ENCODE results near the gene ELF2.
"Not testable (repeated sequence)": the region's sequence is repeated elsewhere in the genome, so short reads cannot be mapped to it uniquely, and the experiment has no call there.

ELF2 gene

DNA sequence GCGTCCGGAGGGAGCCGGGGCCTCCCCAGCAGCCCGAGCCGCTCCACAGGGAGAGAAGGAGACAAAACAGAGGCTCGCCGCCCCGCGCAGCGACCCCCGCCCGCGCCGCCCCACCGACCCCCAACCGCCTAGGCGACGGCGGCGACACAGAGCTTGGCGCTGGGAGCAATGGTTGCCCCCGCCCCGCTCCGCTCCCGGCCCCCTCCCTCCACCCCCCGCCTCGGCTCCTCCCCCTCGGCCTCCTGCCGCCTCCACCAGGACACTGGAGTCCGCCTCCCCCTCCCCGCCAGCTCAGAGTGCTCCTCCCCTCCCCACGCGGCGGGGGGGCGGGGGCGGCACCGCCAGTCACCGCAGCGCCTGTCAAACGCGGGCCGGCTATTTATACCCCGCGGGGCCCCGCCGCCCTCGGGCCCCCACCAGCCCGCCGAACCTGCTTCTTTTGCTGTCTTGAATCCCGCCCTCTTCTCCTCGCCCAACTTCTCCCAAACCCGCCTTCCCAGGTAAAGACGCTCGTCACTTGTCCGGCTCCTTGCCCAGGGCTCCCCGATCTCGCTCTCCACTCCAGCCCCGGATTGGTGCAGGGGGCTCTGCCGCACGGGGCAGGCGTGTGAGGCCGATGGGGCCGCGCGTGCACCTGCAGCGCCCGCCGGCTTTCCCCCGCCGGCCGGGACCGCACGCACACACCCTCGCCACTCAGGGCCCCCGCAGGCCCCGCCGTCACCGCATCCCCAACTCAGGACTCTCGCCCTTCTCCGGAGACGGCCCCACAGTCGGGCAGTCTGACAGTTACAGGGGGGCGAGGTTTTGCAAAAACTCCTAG is at the start of gene ELF2:
ELF2 (minus strand) TSS at position 170 of the 820 bp plus-strand sequence. CDS start 39,517 bp downstream, outside the sequence.
- DNase-seq (ENCODE audit: low spot score), result peak; percentile 98

DNA sequence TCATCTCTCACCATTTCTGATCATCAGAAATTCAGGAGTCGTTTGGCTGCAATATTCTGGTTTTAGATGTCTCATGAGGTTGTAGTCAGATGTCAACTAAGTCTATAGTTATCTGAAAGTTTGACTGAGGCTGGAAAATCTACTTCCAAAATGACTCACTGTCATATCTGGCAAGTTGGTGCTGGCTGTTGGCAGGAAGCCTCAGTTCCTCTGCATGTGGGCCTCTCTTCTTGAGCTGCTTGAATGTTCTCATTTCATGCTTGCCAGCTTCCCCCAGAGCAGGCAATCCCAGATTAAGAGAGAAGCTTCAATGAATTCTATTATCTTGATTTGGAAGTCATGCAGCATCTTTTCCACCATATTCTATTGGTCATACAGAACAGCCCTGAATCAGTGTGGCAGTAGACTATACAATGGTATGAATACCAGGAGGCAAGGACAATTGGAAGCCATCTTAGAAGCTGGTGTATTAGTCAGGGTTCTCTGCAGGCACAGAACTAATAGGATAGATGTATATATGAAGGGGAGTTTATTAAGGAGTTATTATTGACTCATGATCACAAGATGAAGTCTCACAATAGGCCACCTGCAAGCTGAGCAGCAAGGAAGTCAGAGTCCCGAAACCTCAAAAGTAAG is 46.8 kb upstream of the ELF2 start:
- peak; percentile 20 for DNase-seq (ENCODE audit: low spot score)

DNA sequence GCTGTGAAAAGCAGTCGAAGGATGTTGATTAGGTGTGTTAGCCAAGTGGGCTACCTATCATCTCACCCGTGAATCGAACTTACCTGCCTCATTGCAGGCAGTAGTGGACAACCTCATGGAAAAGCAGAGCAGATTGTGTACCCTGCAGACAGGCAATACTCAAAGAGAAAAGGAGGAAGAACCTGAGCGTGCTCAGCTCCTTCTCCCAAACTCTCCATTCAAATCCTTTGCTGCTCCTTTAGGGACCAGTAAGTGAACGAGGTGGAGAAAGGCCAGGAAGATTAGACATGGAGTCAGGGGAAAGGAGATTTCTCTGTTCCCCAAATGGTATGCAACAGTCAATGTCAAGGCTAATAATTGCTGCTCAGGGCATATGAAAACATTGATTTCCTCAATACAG is 45.2 kb upstream of the ELF2 start:
- DNase-seq (ENCODE audit: low spot score), result no peak

DNA sequence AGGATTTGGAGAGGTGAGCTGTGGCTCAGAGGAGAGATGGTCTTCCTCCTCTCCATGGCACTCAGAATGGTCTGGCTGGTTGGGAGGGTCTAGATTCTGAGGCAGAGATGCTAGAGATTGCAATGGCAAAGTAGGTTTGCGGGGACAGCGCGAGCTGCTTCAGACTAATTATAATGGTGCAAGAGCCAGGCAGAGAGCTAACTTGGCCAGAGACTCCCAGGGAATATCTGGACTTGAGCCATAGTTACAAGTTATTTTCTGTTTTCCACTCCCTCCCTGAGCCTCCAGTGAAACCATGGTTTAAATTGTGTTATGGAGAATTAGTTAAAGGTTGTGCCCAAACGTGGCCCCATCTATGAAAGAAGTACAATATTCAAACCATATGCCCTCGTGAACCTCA is 44.7 kb upstream of the ELF2 start:
- no peak for DNase-seq (ENCODE audit: low spot score)

GRCh38 chr4:139219450-139220055 is 42.5 kb upstream of the ELF2 start:
- DNase-seq (ENCODE audit: low spot score), result no peak

DNA sequence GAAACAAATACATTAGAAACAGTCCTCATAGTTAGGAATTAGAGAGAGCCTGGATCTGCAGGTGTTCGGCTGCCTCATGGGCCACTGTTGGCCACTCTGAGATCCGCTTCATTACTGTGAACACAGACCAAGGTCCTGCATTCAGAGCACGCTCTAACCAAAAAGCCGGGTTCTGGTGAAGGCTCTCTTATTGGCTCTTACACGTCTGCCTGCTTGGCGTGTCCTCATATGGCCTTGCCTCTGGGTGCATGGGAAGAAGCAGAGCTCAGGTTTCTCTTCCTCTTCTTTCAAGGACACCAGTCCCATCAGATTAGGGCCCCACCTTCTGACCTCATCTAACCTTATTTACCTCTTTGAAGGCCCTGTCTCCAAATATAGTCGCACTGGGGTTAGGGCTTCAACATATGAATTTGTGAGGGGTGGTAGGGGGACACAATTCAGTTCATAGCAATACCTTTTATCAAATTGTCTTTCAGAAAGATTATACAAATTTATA is 37.1 kb upstream of the ELF2 start:
- DNase-seq (ENCODE audit: low spot score), result no peak

DNA sequence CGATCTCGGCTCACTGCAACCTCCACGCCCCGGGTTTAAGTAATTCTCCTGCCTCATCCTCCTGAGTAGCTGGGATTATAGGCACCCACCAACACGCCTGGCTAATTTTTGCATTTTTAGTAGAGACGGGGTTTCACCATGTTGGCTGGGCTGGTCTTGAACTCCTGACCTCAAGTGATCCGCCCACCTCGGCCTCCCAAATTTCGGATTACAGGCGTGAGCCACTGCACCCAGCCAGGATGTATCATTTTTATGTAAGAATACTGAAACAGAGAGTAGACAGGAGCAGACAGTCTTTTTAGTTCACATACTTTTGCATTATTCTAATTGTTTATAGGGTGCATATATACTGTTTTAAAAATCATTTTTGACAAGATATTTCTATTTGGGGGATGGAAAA is 36.6 kb upstream of the ELF2 start:
- DNase-seq (ENCODE audit: low spot score), result not testable (repeated sequence)

DNA sequence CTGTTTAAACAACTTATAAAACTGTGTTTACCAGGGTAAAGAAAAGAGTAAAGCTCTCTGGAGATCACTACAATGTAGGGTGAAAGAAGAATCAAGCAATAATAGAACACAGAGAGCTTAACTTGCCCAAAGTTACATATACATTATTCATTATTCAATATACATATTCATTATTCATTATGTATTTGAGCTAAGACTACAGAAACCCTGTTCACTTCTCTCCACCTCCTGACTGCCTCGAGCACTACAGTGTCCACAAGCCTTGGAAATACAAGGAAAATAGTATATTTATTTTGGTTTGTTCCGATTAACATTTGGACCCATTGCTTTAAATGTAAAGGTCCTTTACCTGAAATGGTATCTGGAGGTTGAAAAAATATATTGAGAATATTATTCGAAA is 35.9 kb upstream of the ELF2 start:
- no peak for DNase-seq (ENCODE audit: low spot score)

- no peak for DNase-seq (ENCODE audit: low spot score)
Observed at GRCh38 chr4:139210486-139210885, 33.5 kb upstream of the ELF2 start.

DNA sequence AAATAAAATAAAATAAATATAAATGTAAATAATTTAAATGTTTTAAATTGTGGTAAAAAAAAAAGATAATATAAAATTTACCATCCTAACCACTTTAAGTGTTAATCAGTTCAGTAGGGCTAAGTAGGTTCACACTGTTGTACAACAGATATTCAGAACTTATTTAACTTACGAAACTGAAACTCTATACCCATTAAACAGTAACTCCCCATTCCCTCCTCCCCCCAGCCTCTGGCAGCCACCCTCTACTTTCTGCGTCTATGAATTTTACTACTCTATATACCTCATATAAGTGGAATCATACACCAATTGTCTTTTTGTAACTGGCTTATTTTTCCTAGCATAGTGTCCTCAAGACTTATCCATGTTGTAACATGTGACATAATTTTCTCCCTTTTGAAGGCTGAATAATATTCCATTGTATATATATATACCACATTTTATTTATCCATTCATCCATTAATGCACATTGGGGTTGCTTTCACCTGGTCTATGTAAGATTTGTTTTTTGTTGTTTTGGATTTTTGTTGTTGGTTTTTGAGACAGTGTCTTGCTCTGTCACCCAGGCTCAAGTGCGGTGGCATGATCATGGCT is 32.5 kb upstream of the ELF2 start:
- no peak for DNase-seq (ENCODE audit: low spot score)

DNA sequence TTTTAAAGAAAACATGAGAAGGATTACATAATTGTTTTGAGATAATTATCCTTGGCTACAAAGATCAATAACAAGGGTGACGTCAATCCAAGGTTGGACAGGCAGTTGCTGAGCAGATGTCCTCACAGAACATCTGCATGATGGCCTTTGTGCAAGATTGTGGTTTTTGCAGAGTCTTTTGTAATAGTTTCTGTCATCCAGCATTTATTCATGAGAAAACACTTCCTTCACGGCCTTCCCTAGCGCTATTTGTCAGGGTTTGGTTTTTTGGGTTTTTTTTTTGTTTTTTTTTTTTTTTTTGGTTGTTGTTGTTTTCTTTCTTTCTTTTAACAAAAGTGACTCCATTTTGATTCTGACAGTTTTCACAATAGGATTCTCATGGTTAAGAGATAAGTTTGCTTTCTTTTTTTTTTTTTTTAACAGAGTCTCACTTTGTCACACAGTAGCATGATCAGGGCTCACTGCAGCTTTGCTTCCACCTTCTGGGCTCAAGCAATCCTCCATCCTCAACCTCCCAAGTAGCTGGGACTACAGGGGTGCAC is 31.5 kb upstream of the ELF2 start:
- DNase-seq (ENCODE audit: low spot score), result peak; percentile 77

- DNase-seq (ENCODE audit: low spot score), result peak; percentile 15
Observed at GRCh38 chr4:139207873-139208403, 30.9 kb upstream of the ELF2 start.

DNA sequence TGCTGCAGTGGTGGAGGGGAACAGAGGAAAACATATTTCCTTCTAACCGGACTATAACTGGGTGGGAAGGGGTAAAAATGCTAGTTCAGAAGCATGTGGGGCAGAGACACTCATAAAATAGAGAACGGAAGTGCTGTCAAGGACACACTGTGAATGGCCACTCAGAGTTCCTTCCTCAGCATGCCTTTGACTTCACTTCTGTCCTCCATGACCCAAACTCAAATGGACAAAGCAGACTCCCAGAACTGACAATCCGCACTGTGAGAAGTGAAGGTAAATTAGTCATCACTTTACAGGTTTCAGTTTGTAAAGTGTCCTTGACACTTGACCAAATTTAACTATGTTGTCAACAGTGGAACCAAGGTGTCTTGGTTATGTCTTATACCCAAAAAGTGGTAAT is 30.2 kb upstream of the ELF2 start:
- DNase-seq (ENCODE audit: low spot score), result no peak

- DNase-seq (ENCODE audit: low spot score), result no peak
Observed at GRCh38 chr4:139202991-139203390, 26.0 kb upstream of the ELF2 start.

DNA sequence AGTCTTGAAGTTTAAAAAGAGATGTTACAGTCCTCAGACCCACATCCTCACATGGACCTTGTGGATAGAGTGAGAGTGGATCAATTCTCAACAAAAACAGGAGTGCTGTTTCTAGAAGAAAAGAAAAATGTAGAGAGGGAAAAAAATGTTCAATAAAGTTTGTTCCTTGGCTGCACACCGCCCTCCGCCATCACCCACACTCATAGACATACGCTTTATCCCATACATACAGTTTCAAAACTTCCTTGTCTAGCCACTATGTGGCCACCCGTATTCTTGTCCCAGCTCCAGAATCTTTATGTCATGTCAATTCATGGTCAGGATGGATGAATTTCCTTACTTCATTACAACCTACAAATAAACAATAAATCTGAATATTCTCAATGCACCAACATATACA is 23.5 kb upstream of the ELF2 start:
- no peak for DNase-seq (ENCODE audit: low spot score)

GRCh38 chr4:139200102-139200501 is 23.1 kb upstream of the ELF2 start:
- no peak for DNase-seq (ENCODE audit: low spot score)

DNA sequence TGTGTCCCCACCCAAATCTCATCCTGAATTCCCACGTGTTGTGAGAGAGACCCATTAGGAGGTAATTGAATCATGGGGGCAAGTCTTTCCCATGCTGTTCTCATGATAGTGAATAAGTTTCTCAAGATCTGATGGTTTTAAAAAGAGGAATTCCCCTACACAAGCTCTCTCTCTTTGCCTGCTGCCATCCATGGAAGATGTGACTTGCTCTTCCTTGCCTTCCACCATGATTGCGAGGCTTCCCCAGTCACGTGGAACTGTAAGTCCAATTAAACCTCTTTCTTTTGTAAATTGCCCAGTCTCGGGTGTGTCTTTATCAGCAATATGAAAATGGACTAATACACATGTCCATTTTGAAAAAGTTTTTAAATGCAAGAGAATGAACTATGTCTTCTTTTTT is 20.2 kb upstream of the ELF2 start:
- DNase-seq (ENCODE audit: low spot score), result not testable (repeated sequence)

GRCh38 chr4:139196462-139196861 is 19.4 kb upstream of the ELF2 start:
- no peak for DNase-seq (ENCODE audit: low spot score)

DNA sequence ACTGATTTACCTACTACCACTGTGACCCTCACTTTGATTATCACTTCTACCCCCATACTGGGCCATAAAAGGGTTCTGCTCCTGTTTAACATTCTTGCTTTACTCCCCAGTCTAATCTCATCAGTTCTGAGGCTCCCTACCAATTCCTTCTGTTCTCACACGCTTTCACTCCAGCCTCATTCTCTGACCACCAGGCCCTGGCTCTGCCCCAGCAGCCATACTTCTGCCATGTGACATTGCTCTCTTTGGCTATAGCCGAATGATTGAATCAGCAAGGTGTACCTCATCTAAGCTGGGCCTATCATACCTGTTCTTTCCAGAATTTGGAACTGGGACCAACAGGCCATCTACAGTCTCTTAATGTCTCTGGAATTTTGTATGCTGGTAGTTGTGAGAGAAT is 14.4 kb upstream of the ELF2 start:
- DNase-seq (ENCODE audit: low spot score), result no peak

- no peak for DNase-seq (ENCODE audit: low spot score)
Observed at GRCh38 chr4:139189972-139190371, 13.0 kb upstream of the ELF2 start.

GRCh38 chr4:139189417-139189749 is 12.4 kb upstream of the ELF2 start:
- DNase-seq (ENCODE audit: low spot score), result no peak
